HEK293 (cell line): ENCODE measurements around the gene REEP6.
A peak's percentile ranks its signal among the peaks of the same experiment; 100 is the strongest.

Experiments used
- BCL6B ChIP-seq: fragments of 450-650 bp; formaldehyde crosslinking; IDR thresholded peaks from 2 replicates; pipeline ENCODE4 v1.5.1; 2017; ENCODE audit warnings: missing biosample characterization, missing genetic modification characterization
- CTCF ChIP-seq: fragments of 450-650 bp; formaldehyde crosslinking; IDR thresholded peaks from 2 replicates; pipeline ENCODE4 v1.5.1; 2016; ENCODE audit warnings: missing biosample characterization, missing genetic modification characterization
- GLIS1 ChIP-seq: fragments of 450-650 bp; formaldehyde crosslinking; IDR thresholded peaks from 2 replicates; pipeline ENCODE4 v1.5.1; 2016; ENCODE audit warnings: missing biosample characterization, missing genetic modification characterization
- HOXC10 ChIP-seq: sonication (generic); formaldehyde crosslinking; IDR thresholded peaks from 2 replicates; pipeline ENCODE4 v1.8.1; 2023; ENCODE audit warnings: mild to moderate bottlenecking, missing genetic modification reagents
- KLF16 ChIP-seq: fragments of 450-650 bp; formaldehyde crosslinking; IDR thresholded peaks from 2 replicates; pipeline ENCODE4 v1.5.1; 2017; ENCODE audit warnings: missing biosample characterization, missing genetic modification characterization
- SCRT1 ChIP-seq: fragments of 450-650 bp; formaldehyde crosslinking; IDR thresholded peaks from 2 replicates; pipeline ENCODE4 v1.5.1; 2016; ENCODE audit warnings: missing biosample characterization, missing genetic modification characterization, borderline replicate concordance
- SETDB1 ChIP-seq: IDR thresholded peaks from one replicate; pipeline ENCODE4 v1.6.1; 2017; ENCODE audit warnings: mild to moderate bottlenecking, low read length, moderate library complexity, mixed read lengths; ENCODE audit not compliant: insufficient read length
- SP7 ChIP-seq: fragments of 450-650 bp; formaldehyde crosslinking; IDR thresholded peaks from 2 replicates; pipeline ENCODE4 v1.5.1; 2016; ENCODE audit warnings: missing biosample characterization, missing genetic modification characterization
- TCF7L2 ChIP-seq: IDR thresholded peaks from 2 replicates; pipeline ENCODE4 v1.6.1; 2011; ENCODE audit warnings: low read depth, mild to moderate bottlenecking, inconsistent platforms, low read length, moderate library complexity, borderline replicate concordance
- ZFP3 ChIP-seq: fragments of 450-650 bp; formaldehyde crosslinking; IDR thresholded peaks from 2 replicates; pipeline ENCODE4 v1.5.1; 2016; ENCODE audit warnings: low read depth, missing biosample characterization, missing genetic modification characterization
- ZFP41 ChIP-seq: fragments of 450-650 bp; formaldehyde crosslinking; IDR thresholded peaks from 2 replicates; pipeline ENCODE4 v1.5.1; 2016; ENCODE audit warnings: missing biosample characterization, missing genetic modification characterization, borderline replicate concordance
- ZIC2 ChIP-seq: fragments of 450-650 bp; formaldehyde crosslinking; IDR thresholded peaks from 2 replicates; pipeline ENCODE4 v1.5.1; 2016; ENCODE audit warnings: missing biosample characterization, missing genetic modification characterization
- ZNF132 ChIP-seq: fragments of 450-650 bp; formaldehyde crosslinking; IDR thresholded peaks from 2 replicates; pipeline ENCODE4 v1.5.1; 2017; ENCODE audit warnings: missing biosample characterization, missing genetic modification characterization, borderline replicate concordance
- ZNF140 ChIP-seq: fragments of 450-650 bp; formaldehyde crosslinking; IDR thresholded peaks from 2 replicates; pipeline ENCODE4 v1.5.1; 2016; ENCODE audit warnings: missing biosample characterization, missing genetic modification characterization
- ZNF174 ChIP-seq: fragments of 450-650 bp; formaldehyde crosslinking; IDR thresholded peaks from 2 replicates; pipeline ENCODE4 v1.5.0; 2017; ENCODE audit warnings: missing biosample characterization, mild to moderate bottlenecking, missing genetic modification characterization
- ZNF2 ChIP-seq: fragments of 450-650 bp; formaldehyde crosslinking; IDR thresholded peaks from 2 replicates; pipeline ENCODE4 v1.5.1; 2016; ENCODE audit warnings: missing biosample characterization, missing genetic modification characterization
- ZNF266 ChIP-seq: fragments of 450-650 bp; formaldehyde crosslinking; IDR thresholded peaks from 2 replicates; pipeline ENCODE4 v1.5.1; 2016; ENCODE audit warnings: missing biosample characterization, missing genetic modification characterization, low read depth
- ZNF37A ChIP-seq: fragments of 450-650 bp; IDR thresholded peaks from 2 replicates; pipeline ENCODE4 v1.5.1; 2018; ENCODE audit warnings: missing biosample characterization, missing genetic modification characterization
- ZNF416 ChIP-seq: fragments of 450-650 bp; formaldehyde crosslinking; IDR thresholded peaks from 2 replicates; pipeline ENCODE4 v1.5.1; 2016; ENCODE audit warnings: missing biosample characterization, missing genetic modification characterization
- ZNF610 ChIP-seq: fragments of 450-650 bp; formaldehyde crosslinking; IDR thresholded peaks from 2 replicates; pipeline ENCODE4 v1.5.1; 2016; ENCODE audit warnings: missing biosample characterization, missing genetic modification characterization, borderline replicate concordance
- ZNF776 ChIP-seq: fragments of 450-650 bp; formaldehyde crosslinking; IDR thresholded peaks from 2 replicates; pipeline ENCODE4 v1.5.0; 2017; ENCODE audit warnings: missing biosample characterization, missing genetic modification characterization, borderline replicate concordance
- ZNF830 ChIP-seq: fragments of 450-650 bp; IDR thresholded peaks from 2 replicates; pipeline ENCODE4 v1.5.0; 2018; ENCODE audit warnings: missing biosample characterization, missing genetic modification characterization, low read depth, mild to moderate bottlenecking, moderate library complexity
- ZSCAN23 ChIP-seq: fragments of 450-650 bp; formaldehyde crosslinking; IDR thresholded peaks from 2 replicates; pipeline ENCODE4 v1.5.1; 2016; ENCODE audit warnings: missing biosample characterization, missing genetic modification characterization
- ZSCAN4 ChIP-seq: fragments of 450-650 bp; formaldehyde crosslinking; IDR thresholded peaks from 2 replicates; pipeline ENCODE4 v1.5.1; 2017; ENCODE audit warnings: missing biosample characterization, missing genetic modification characterization

Gene REEP6

GRCh38 chr19:1503089-1503924 lies 12.3 kb downstream of the REEP6 start (continued):
- TF ChIP-seq TCF7L2: no peak
- peak; percentile 87; the same call in 1 of the 2 replicates for TF ChIP-seq ZNF2
- peak; percentile 92 for TF ChIP-seq GLIS1 (tag by site-specific recombination)
- no peak for TF ChIP-seq HOXC10 (CRISPR knock-in tag)
- no peak for TF ChIP-seq ZNF37A (tag by site-specific recombination)
- TF ChIP-seq CTCF (tag by site-specific recombination): peak; percentile 95
- no peak for TF ChIP-seq ZNF266 (tag by site-specific recombination)
- TF ChIP-seq ZIC2 (tag by site-specific recombination): peak; percentile 91
- TF ChIP-seq ZSCAN4 (tag by site-specific recombination): no peak
- no peak for TF ChIP-seq ZNF776 (tag by site-specific recombination)
- no peak for TF ChIP-seq ZNF140 (tag by site-specific recombination)
- TF ChIP-seq SETDB1: no peak
- TF ChIP-seq ZFP41 (tag by site-specific recombination): no peak
- TF ChIP-seq ZNF610 (tag by site-specific recombination): peak; percentile 76; the same call in 1 of the 2 replicates
- TF ChIP-seq BCL6B (tag by site-specific recombination): no peak
- TF ChIP-seq ZFP3: no peak
- no peak for TF ChIP-seq ZNF174 (tag by site-specific recombination)
- TF ChIP-seq KLF16 (tag by site-specific recombination): peak; percentile 78
- TF ChIP-seq ZNF830: no peak
- peak; percentile 62 for TF ChIP-seq SP7 (tag by site-specific recombination)
- TF ChIP-seq SCRT1 (tag by site-specific recombination): no peak
- no peak for TF ChIP-seq ZSCAN23 (tag by site-specific recombination)
- TF ChIP-seq ZNF416 (tag by site-specific recombination): no peak
- no peak for TF ChIP-seq ZNF132 (tag by site-specific recombination)
